NCI-H2107 (cell line): ENCODE measurements around the gene PRR20D.
"Not testable (repeated sequence)": the region's sequence is repeated elsewhere in the genome, so short reads cannot be mapped to it uniquely, and the experiment has no call there.

ENCODE experiments used
- DNase-seq: peaks from one replicate; lab custom pipeline; 2025; lab: John Stamatoyannopoulos, UW

PRR20D gene

DNA sequence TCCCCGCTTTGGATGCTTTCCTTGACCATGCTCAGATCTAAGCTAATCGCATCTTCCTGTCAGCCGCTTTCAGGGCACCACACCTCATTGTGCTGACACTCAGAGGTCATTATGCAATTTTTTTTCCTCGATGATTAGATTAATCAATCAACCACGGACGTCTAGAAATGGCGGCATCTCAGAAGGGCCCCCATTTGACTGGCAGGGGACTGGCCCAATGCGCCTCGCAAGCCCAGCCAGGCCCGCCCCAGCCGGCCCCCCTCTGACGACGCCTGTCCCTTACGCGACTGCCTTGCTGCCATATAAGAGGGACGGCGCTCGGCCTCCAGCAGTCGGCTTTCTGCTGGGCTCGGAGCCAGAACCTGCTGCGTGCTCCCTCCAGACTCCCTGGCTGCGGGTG, at the start of gene PRR20D:
TSS of gene PRR20D (plus strand) at position 301 of the 400 bp plus-strand sequence. CDS start 387 bp downstream, outside the sequence.
- not testable (repeated sequence) for DNase-seq

GRCh38 chr13:57114945-57115344, 45.5 kb upstream of the PRR20D start:
- DNase-seq: no peak

- DNase-seq: no peak
Measured at GRCh38 chr13:57123681-57124080, 36.8 kb upstream of the PRR20D start.

DNA sequence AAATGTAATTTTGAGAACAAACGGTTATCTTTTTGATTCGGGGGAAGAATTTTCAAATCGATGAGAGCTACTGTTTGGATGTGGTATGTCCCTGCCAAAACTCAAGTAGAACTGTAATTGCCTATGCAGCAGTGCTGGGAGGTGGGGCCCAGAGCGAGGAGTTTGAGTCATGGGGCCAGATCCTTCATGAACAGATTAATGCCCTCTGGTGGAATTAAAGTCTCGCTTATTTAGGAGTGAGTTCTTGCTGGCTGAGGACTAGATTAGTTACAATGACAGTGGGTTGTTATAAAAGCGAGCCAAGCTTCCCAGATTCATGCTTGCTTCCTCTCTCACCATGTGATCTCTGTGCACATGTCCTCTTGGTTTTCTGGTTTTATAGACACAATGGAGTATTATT, 31.5 kb upstream of the PRR20D start:
- DNase-seq: no peak

DNA sequence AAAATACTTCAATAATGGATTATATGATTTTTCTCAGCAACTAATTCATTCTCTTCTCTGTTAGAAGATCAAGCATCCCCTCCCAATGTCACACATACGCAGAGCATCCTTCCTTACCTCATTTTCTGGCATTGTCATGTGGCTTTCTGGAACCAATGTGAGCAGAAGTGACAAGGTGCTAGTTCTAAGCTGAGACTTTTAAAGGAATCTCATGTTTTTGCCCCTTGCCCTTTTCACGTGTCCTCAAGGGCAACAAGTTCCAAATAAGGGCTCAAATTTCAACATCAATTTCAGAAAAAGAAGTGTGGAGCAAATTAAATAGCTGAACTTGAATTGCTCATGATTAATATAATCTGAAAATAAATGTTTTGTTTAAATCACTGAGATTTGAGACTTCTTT, 24.3 kb upstream of the PRR20D start:
- DNase-seq: no peak

GRCh38 chr13:57137585-57137984, 22.8 kb upstream of the PRR20D start:
- DNase-seq: no peak

GRCh38 chr13:57138988-57139387, 21.4 kb upstream of the PRR20D start:
- DNase-seq: no peak

DNA sequence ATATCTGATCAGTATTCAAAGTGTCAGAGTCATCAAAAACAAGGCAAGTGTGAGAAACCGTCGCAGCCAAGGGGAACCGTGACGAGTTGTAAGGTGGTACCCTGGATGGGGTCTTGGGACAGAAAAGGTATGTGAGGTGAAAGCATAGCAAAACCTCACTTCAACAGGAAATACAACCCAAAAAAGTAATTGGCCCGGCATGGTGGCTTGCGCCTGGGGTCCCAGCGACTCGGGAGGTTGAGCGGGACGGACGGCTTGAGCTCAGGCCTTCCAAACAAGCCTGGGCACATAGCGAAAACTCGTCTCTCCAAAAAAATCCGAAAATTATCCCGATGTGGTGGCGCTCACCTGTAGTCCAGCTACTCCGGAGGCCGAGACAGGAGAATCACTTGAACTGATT, 20.7 kb upstream of the PRR20D start:
- DNase-seq: not testable (repeated sequence)

- DNase-seq: not testable (repeated sequence)
Measured at GRCh38 chr13:57140235-57140968, 20.0 kb upstream of the PRR20D start, which contains the start of gene PRR20A. Gene PRR20A, plus strand, starts transcription at chr13:57140918. Its CDS starts 387 bp downstream, at chr13:57141305.

DNA sequence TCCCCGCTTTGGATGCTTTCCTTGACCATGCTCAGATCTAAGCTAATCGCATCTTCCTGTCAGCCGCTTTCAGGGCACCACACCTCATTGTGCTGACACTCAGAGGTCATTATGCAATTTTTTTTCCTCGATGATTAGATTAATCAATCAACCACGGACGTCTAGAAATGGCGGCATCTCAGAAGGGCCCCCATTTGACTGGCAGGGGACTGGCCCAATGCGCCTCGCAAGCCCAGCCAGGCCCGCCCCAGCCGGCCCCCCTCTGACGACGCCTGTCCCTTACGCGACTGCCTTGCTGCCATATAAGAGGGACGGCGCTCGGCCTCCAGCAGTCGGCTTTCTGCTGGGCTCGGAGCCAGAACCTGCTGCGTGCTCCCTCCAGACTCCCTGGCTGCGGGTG, 13.2 kb upstream of the PRR20D start, which contains the start of gene PRR20B:
TSS of gene PRR20B (plus strand) at position 301 of the 400 bp plus-strand sequence. CDS start 387 bp downstream, outside the sequence.
- DNase-seq: not testable (repeated sequence)

DNA sequence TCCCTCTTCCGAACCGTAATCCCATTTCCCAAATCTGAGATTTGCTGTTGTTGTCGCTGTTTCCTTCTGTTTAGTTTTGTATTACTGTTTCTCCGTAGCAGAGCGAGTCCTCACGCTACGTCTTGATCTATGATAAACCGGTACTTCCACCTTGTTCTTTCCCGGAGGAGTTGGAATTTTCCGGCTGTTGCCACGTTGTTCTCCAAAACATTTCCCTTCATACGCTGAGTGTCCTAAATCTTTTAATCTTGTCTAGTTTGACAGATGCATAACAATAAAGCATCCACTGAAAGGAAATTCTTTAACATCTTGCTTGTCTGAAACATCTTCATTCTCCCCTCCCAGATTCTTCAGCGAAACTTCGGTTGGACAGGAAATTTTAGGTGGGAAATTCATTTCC, 12.3 kb upstream of the PRR20D start:
- not testable (repeated sequence) for DNase-seq

GRCh38 chr13:57153761-57154160, 6.7 kb upstream of the PRR20D start, which contains the start of gene PRR20C:
Gene PRR20C, plus strand, starts transcription at chr13:57154061. Its CDS starts 387 bp downstream, at chr13:57154448.
- not testable (repeated sequence) for DNase-seq

GRCh38 chr13:57166897-57167296, 6.5 kb downstream of the PRR20D start, which contains the start of gene PRR20E:
Gene PRR20E, plus strand, starts transcription at chr13:57167197. Its CDS starts 387 bp downstream, at chr13:57167584.
- DNase-seq: not testable (repeated sequence)

DNA sequence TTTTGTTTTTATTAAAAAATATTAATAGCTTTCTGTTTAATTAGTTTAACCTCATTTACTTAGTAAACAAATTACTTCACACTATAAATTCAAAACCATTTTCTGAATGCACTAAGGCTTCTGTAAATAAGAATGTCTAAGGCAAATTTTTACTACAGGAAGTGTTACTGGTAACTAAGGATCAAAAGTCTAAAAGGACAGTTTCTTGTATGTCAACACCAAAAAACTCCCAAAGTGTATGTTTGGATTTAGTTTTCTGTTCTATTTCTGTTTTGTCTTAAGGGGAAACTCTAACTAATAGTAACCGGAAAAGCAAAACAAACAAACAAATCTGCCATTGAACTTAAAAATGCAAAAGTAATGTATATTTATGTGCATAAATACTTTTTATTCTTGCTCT, 31.2 kb downstream of the PRR20D start:
- no peak for DNase-seq

DNA sequence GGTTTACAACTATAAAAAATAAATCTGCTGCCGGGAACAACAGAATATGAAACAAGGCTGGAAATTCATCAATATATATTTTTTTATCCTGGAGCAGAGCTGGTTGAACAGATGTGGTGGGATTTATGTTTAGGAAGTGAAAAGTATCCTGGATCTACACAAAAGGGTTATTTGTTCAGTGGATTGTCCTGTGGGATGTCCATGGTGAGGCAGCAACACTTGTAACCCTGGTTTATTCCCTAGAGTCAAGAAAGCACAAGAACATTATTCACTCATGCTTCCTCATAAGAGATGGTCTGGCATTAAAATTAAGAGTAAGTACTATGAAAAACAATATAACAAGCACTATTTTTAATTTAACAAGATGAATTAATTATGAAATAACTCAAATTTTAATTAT, 52.6 kb downstream of the PRR20D start:
- no peak for DNase-seq
